AML-193 (cell line): ENCODE measurements around the gene ATP2A3.
"Not testable (repeated sequence)": the region's sequence is repeated elsewhere in the genome, so short reads cannot be mapped to it uniquely, and the experiment has no call there.

ENCODE experiments used
- DNase-seq, 2 experiments: peaks; one replicate each; lab custom pipeline; 2025; lab: John Stamatoyannopoulos, UW

ATP2A3 gene

DNA sequence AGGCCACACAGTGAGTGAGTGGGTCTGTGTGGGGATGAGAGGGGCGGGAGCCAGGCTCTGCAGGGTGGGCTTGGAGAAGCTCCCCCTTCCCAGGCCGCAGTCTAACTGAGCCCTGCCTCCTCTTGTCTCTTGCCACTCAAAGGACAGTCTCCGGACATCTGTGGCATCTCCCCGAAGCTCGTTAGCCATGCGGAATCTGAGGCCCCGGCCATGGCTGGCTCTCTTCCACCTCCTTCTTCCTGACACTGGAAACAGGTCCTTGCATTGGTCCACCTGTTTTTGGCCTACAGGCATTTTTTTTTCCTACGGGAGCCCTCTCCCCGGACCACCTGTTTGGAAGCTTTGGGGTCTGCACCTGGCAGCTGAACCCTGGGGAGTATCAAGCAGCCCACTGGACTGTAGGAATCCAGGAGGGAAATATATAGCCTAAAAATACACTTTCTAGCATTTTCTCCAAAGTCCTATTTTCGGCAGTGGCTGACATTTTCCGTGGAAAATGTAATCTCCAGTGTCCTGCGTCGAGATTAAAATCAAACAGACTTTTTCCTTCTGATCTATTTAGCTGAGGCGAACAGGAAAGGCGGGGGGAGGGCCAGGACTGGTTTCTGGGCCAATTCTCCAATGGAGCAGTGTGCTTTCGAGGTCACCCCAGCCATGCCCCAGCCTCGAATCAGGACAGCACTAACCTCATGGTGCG is 9.1 kb downstream of the ATP2A3 start:
- DNase-seq, result no peak

DNA sequence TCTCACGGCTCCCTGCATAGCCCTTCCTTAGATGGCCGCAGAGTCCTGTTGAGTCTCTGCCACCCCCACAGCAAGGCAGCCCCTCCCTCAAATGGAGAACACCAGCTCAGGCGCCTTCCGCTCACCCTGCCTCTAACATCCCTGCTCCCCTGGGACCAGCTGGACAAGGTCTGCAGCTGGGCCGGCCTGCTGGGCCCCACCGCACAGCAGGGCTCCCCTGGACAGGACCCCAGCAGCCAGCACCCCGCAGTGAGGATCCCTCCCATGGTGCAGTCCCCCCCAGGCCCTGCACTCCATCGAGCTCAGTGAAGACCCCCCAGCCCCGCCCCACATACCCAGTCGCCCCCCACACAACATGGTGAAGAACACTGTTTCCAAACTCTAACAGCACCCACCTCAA is 10.2 kb downstream of the ATP2A3 start:
- DNase-seq, result no peak

DNA sequence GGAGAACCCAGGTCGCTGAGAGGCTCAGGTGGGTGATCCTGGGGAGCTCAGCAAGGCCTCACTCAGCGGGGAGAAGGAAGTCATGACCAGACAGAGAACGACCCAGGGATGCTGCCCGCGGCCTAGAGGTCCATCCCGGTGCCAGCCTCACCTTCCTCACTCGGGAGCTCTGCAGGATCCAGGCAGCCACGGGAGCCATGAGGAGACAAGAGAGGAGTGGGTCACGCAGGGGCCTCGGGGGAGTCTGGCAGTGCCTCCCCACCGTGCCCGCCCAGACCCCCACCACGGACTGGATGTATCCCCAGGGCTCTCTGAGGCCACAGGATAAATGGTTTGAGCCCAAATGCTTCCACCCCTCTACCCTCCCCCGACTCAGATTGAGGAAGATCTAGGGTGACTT is 10.7 kb downstream of the ATP2A3 start:
- no peak for DNase-seq

GRCh38 chr17:3952186-3952585 is 12.1 kb downstream of the ATP2A3 start:
- DNase-seq, result no peak

DNA sequence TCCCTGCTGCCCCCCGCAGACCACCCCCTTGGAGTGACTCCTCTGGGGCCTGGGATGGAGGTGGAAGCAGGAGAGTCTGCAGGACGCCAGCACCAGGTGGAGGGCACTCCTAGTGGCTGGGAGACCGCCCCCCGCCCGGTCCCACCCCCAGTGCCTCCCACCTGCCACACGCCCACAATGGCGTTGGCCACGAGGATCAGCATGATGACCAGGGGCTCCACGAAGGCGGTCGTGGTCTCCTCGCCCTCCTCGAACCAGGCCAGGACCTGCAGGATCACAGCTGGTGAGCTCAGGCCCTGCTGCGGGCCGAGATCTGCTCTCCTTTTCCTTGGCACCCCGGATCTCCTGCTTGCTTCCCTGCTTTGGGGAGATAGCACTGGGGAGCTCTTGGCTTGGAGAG is 12.8 kb downstream of the ATP2A3 start:
- no peak for DNase-seq

DNA sequence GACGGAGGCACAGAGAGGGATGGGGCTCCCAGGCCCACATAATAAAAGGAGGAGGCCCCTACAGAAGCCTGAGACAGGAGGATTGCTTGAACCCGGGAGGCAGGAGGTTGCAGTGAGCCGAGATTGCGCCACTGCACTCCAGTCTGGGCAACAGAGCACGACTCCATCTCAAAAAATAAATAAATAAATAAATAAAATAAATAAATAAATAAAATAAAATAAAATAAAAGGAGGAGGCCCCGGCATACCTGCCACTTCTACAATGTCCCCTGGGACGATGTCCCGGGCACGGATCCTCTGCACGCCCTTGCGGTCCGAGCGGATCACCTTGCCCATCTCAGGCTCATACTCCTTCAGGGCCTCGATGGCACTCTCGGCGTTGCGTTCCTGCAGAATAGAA is 13.2 kb downstream of the ATP2A3 start:
- DNase-seq, result no peak

GRCh38 chr17:3950584-3950983 is 13.7 kb downstream of the ATP2A3 start:
- DNase-seq, result no peak

- no peak for DNase-seq
Measured at GRCh38 chr17:3949418-3949817, 14.8 kb downstream of the ATP2A3 start.

DNA sequence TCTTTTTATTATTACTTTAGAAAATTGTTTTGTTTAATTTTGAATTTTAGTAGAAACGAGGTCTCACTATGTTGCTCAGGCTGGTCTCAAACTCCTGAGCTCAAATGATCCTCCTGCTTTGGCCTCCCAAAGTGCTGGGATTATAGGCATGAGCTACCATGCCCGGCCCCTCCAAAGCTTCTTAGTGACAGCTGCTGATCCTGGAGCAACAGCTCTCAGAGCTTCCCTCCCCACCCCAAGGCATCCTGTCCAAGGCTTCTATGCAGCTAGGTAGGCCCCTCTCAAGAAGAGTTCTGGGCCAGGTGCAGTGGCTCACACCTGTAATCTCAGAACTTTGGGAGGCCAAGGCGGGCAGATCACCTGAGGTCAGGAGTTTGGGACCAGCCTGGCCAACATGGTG is 15.7 kb downstream of the ATP2A3 start:
- DNase-seq, result not testable (repeated sequence)

DNA sequence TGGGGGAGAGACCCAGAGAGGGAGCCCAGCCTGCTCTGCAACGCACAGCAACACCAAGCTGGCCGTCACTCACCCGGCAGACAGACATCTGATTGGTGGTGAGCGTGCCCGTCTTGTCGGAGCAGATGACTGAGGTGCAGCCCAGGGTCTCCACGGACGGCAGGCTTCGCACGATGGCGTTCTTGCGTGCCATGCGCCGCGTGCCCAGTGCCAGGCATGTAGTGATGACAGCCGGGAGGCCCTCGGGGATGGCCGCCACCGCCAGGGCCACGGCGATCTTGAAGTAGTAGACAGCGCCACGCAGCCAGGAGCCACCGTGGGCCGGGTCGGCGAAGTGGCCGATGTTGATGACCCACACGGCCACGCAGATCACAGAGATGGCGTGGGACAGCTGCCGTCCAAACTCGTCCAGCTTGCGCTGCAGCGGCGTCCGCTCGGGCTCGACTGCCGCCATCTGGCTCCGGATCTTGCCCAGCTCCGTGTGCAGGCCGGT is 16.9 kb downstream of the ATP2A3 start:
- no peak for DNase-seq

GRCh38 chr17:3946711-3947235 is 17.5 kb downstream of the ATP2A3 start:
- no peak for DNase-seq

GRCh38 chr17:3944485-3945388 is 19.5 kb downstream of the ATP2A3 start:
- no peak for DNase-seq

GRCh38 chr17:3943240-3943891 is 20.9 kb downstream of the ATP2A3 start:
- no peak for DNase-seq

DNA sequence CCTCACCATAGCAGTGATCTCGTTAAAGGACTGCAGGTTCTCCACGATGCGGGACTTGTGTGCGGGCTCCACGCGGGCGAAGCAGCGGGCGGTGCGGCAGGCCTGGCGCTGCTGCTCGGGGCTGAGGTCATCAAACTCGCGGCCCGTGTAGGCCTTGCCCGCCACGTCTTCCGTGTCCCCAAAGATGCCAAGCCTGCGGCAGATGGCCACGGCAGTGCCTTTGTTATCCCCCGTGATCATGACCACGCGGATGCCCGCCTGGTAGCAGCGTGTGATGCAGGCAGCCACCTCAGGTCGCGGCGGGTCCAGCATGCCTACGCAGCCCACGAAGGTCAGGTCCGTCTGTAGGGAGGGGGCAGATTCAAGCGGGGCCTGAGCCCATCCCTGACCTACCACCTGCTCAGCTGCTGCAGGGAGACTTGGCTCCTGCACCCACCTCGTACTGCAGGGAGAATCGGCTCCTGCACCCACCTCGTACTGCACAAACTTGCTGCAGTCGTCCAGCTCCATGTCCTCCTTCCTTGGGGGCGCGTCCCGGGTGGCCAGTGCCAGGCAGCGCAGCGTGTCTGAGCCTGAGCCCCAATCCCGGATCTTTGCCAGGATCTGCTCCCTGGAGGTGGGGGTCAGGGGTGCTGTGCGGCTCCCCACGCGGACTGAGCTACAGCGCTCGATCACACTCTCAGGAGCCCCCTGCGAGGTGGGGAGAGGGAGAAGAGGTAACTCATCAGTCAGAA is 23.1 kb downstream of the ATP2A3 start:
- no peak for DNase-seq

DNA sequence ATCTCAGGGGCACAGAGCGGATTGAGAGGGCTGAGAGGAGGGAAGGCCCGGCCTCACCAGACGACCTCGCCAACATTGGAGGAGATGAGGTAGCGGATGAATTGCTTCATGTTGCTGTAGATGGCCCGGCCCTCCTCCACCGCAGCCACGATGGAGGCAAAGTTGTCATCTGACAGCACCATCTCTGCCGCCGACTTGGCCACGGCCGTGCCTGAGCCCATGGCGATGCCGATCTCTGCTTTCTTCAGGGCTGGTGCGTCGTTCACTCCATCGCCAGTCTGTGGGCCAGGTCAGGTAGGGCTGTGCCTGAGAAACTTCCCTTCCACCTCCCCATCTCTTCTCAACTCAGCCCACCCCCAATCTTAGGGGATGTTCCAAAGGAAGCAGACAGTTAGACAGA is 26.9 kb downstream of the ATP2A3 start:
- no peak for DNase-seq

- DNase-seq, result no peak
Measured at GRCh38 chr17:3935825-3936355, 28.3 kb downstream of the ATP2A3 start.

DNA sequence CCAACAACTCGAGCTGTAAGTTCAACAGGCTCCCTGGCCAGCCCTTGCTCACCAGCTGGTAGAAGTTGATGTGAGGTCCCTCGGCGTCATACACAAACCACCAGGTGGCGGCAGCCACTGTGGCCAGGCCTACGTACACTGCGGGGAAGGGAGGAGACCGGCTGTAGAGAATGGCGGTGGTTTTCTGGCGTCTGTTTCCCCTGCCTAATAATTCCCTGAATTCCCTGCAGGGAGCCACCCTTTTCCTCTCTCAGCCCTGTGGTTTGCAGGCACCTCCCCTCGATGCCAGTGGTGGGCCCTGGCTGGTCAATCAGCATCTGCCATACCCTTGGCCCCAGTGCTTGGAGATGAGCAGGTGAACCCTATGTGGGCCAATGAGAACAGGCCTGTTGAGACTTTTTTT is 29.1 kb downstream of the ATP2A3 start:
- peak in 1 of 2 experiments; percentile 22 for DNase-seq

GRCh38 chr17:3929764-3930163 is 34.5 kb downstream of the ATP2A3 start:
- no peak for DNase-seq

- no peak for DNase-seq
Measured at GRCh38 chr17:3929181-3929580, 35.1 kb downstream of the ATP2A3 start.

- DNase-seq, result no peak
Measured at GRCh38 chr17:3928406-3928805, 35.8 kb downstream of the ATP2A3 start.

GRCh38 chr17:3927628-3928340 is 36.5 kb downstream of the ATP2A3 start:
- DNase-seq, result no peak
